Measurements from ENCODE around the gene DLG4. TPM values are rescaled to one million over a fixed set of nuclear protein-coding genes. Genes with fewer than 3 reads are reported as not detected.
A peak's percentile ranks its signal among the peaks of the same experiment; 100 is the strongest.

Gene DLG4
- total and polyA plus RNA-seq, 2 donors (not counting 1 experiment from before 2014, with no cell fraction given) = 2.0 to 12.5 TPM

DNA sequence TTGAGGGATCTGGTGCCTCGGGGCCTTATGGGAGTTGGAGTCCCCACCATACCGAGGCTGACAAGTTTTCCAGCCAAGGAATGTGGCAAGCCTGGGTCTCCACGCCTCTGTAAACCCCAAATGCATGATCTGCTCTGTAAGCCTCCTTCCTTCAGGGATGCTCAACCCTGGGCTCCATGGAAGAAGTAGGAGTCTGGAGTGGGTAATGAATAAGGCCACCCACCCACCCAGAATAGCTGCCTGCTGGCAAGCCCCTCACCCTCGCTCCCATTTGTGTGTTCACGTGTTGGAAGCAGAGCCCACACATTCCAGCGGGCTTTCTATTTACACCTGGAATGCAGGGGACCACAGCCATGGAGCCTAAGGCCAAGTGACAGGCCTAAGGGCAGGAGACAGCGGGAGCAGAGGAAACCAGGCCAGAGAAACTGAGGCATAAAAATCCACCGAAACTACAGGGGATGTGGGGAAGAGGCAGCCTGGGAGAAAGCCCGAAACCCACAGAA, 4.4 kb downstream of the DLG4 start:
- Mint-ChIP-seq H3K27ac (peak overlapping the region; percentile 99), H3K4me3 (peak overlapping the region; percentile 97), H3K27me3 (peaks cover 2% of the 10 kb centered on the region), H3K9me3 (ENCODE audit: insufficient read depth) (no peaks in the 10 kb centered on the region), H3K4me1 (peaks cover 53% of the 10 kb centered on the region)
- peaks cover 7% of the 10 kb centered on the region for H3K79me2 ChIP-seq (ENCODE audit: control insufficient read depth, insufficient read depth, low read length)
- intact Hi-C loops (cut with micrococcal nuclease) = loop anchor here (2.0 kb wide), 3 partner anchors 92 to 472 kb away; partner anchors contain the start of genes EIF5A, TMEM256 and TP53
- H4K20me1 ChIP-seq (ENCODE audit: control insufficient read depth, insufficient read depth, low read length, poor library complexity, severe bottlenecking) = no peaks in the 10 kb centered on the region
- peaks cover 26 to 53% of the 10 kb centered on the region in 2 donors for H3K4me1 ChIP-seq (ENCODE audit: control insufficient read depth in 2 of 2, insufficient read depth in 2 of 2, low read length in 2 of 2)
- TF ChIP-seq, protein P1, sequence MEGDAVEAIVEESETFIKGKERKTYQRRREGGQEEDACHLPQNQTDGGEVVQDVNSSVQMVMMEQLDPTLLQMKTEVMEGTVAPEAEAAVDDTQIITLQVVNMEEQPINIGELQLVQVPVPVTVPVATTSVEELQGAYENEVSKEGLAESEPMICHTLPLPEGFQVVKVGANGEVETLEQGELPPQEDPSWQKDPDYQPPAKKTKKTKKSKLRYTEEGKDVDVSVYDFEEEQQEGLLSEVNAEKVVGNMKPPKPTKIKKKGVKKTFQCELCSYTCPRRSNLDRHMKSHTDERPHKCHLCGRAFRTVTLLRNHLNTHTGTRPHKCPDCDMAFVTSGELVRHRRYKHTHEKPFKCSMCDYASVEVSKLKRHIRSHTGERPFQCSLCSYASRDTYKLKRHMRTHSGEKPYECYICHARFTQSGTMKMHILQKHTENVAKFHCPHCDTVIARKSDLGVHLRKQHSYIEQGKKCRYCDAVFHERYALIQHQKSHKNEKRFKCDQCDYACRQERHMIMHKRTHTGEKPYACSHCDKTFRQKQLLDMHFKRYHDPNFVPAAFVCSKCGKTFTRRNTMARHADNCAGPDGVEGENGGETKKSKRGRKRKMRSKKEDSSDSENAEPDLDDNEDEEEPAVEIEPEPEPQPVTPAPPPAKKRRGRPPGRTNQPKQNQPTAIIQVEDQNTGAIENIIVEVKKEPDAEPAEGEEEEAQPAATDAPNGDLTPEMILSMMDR (IDR thresholded peaks at IDR 0.05) = no peak
- no peak for TF ChIP-seq EZH2 (IDR thresholded peaks at IDR 0.05; ENCODE audit: borderline replicate concordance, insufficient read depth, low read depth, low read length, poor library complexity, severe bottlenecking)
- peak overlapping the region; percentile 66 for H3K9ac ChIP-seq (ENCODE audit: low read length)
- no peaks in the 10 kb centered on the region for H3K9me3 ChIP-seq (ENCODE audit: control extremely low read depth in 1 of 3, control insufficient read depth in 2 of 3, insufficient read depth in 1 of 3, low read length in 2 of 3)
- peak overlapping the region; percentile 53 for H2AFZ ChIP-seq (ENCODE audit: insufficient read depth, low read depth, low read length, poor library complexity, severe bottlenecking)
- ATAC-seq (ENCODE audit: low read depth) (no peak), DNase-seq (no peak)
- H3K27ac ChIP-seq (ENCODE audit: low read length in 2 of 2) = peak overlapping the region; percentile 77 to 90
- CTCF ChIA-PET = interaction anchor here (1.9 to 2.3 kb wide), 2 partner anchors 81 to 169 kb away, joined by 5 to 7 read pairs; no protein-coding TSS in a partner anchor
- WGBS (ENCODE audit: insufficient coverage) = 37% methylated on average over 3 of the region's 9 CpGs
- POLR2A ChIA-PET = interaction anchor here (1.0 to 9.1 kb wide), 2 partner anchors 22 to 114 kb away, joined by 3 to 157 read pairs; partner anchors contain the start of genes DVL2, GABARAP and PHF23
- peak overlapping the region in 4 of 5 experiments; percentile 39 to 66 (median 55) for H3K4me3 ChIP-seq (ENCODE audit: control extremely low read depth in 1 of 5, extremely low read depth in 1 of 5, insufficient read depth in 1 of 5, low read depth in 2 of 5, low read length in 4 of 5)
- H3K27me3 ChIP-seq (replicated peaks in 1 of 4; ENCODE audit: control extremely low read depth in 1 of 4, control insufficient read depth in 3 of 4, insufficient read depth in 4 of 4, low read length in 3 of 4) = peaks cover 0 to 4% (median 0%) of the 10 kb centered on the region in 4 experiments
- no peaks in the 10 kb centered on the region for H3K36me3 ChIP-seq (replicated peaks in 1 of 2; ENCODE audit: control extremely low read depth in 1 of 2, control insufficient read depth in 1 of 2, extremely low read depth in 1 of 2, insufficient read depth in 2 of 2, low read length in 1 of 2)
- H3K4me2 ChIP-seq (replicated peaks; ENCODE audit: low read depth, low read length, poor library complexity, severe bottlenecking) = peak overlapping the region; percentile 86

Data from B cell (primary cell).